Astrocyte of the spinal cord (primary cell): ENCODE results near the gene SRGAP3.
A peak's percentile ranks its signal among the peaks of the same experiment; 100 is the strongest.
"Not testable (repeated sequence)": the region's sequence is repeated elsewhere in the genome, so short reads cannot be mapped to it uniquely, and the experiment has no call there.

Experiments
- DNase-seq: peaks from one replicate; pipeline ENCODE4 v3.0.0; 2011; ENCODE audit warnings: low read depth, low spot score
- H3K4me3 ChIP-seq: 2 replicates; pipeline ENCODE4 v1.5.1; 2011; ENCODE audit warnings: low read depth, mild to moderate bottlenecking, low read length, moderate library complexity
- CTCF ChIP-seq: IDR thresholded peaks from 2 replicates; pipeline ENCODE4 v1.5.1; 2012; ENCODE audit warnings: low read depth, mild to moderate bottlenecking, low read length, inconsistent platforms
- in situ Hi-C: cut with HindIII; loops from 2 replicates; pipeline ENCODE4 v1.10.0; 2017; ENCODE audit warnings: low sequenced_read_pairs

The SRGAP3 gene

GRCh38 chr3:9091486-9092235 is 157.8 kb downstream of the SRGAP3 start:
- no peak overlapping the region for H3K4me3 ChIP-seq
- in situ Hi-C loops, result no loop called here
- DNase-seq, result no peak
- no peak for TF ChIP-seq CTCF

- DNase-seq, result peak; percentile 23
- no peak overlapping the region for H3K4me3 ChIP-seq
- TF ChIP-seq CTCF, result no peak
- in situ Hi-C loops, result no loop called here
Measured at GRCh38 chr3:9088441-9089353, 160.7 kb downstream of the SRGAP3 start.

GRCh38 chr3:9087831-9088413 is 161.5 kb downstream of the SRGAP3 start:
- TF ChIP-seq CTCF, result no peak
- no peak overlapping the region for H3K4me3 ChIP-seq
- in situ Hi-C loops, result no loop called here
- no peak for DNase-seq

- DNase-seq, in situ Hi-C loops, H3K4me3 ChIP-seq: not testable (repeated sequence)
Measured at GRCh38 chr3:9085428-9085827, 164.0 kb downstream of the SRGAP3 start.

- DNase-seq, result no peak
- no peak for TF ChIP-seq CTCF
- in situ Hi-C loops, result no loop called here
Measured at GRCh38 chr3:9081184-9081818, 168.1 kb downstream of the SRGAP3 start.

GRCh38 chr3:9080163-9080562 is 169.3 kb downstream of the SRGAP3 start:
- DNase-seq, result no peak
- in situ Hi-C loops, result no loop called here
- no peak overlapping the region for H3K4me3 ChIP-seq
- TF ChIP-seq CTCF, result no peak

More at GRCh38 chr3:9081184-9081818, 168.1 kb downstream of the SRGAP3 start:
- no peak overlapping the region for H3K4me3 ChIP-seq
